Inflammatory macrophage treated with lipopolysaccharide for 1 hour (primary cell): Measurements from ENCODE around the gene GDF7.

Source experiments
- DNase-seq, 2 donors: peaks; one replicate each; pipeline ENCODE4 v3.0.0-alpha.2; 2020 to 2022

The GDF7 gene

DNA sequence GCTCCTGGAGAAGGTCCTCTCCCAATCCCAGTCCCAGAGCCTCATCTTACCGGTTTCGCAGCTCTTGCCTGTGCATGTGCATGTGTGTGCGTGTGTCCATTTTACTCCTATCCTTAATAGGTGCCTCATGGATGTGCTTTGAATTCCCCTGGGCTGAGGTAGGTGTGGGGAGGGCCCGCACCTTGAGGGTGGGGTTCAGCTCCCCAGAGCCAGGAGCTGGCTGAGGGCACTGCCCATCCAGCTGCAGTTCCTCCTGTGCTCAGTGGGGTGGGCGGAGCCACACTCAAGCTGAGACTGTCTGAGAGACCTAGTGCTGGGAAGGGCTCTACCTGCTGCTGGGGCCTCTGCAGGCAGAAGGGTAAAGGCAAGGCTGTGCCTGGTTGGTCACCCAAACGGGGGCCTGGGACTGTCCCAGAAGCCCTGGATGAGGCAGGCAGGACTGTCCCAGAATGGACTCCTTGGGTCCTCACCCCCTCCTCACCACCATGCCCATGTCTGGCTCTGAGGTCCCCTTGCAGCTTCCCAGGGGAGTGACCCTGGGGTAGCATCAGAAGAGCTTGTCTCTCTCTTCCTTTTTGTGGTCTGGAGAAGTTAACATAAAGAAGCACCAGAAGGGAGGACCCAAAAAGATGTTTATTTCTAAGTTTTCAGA, 8.9 kb downstream of the GDF7 start:
- DNase-seq: no peak

DNA sequence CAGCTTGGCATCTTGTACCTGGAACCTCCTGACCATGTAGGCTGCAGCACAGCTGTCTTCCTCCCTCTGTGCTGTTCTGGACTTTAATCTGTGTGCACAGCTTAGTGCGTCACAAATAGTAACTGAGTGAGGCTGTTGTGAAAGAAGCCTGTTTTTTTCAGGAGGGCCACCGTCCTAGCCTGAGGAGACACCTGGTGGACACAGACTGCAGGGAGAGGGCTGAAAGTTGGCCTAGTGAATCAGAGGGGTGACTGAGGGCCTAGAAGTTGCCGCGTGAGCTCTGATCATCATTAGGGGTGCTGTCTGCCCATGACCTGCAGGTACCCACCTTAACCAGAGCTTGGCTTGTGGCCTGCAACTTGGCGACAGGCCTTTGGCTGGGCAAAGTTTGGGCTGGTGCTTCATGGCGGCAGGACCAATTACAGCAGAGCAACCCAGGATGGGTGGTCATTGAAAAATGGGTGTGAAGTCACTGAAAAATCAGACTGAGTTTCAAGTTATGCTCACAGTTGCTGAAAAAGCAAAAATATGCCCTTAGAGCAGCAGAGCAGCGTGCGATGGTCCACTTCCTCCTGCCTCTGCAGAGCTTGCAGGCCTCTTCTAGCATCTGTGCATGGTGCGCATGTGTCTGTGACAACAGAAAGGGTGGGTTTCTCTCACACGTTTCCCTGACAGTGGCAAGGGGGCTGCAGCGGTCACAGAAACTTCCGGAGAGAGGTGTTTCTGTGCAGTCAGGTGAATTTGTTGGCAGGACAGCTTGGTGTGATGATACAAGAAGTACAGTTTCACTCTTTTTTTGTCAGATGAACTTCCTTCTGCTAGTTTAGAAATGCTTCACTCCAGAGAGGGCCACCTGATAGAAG, 9.6 kb downstream of the GDF7 start:
- DNase-seq: no peak

- DNase-seq: no peak
Measured at GRCh38 chr2:20677301-20678085, 10.5 kb downstream of the GDF7 start.

DNA sequence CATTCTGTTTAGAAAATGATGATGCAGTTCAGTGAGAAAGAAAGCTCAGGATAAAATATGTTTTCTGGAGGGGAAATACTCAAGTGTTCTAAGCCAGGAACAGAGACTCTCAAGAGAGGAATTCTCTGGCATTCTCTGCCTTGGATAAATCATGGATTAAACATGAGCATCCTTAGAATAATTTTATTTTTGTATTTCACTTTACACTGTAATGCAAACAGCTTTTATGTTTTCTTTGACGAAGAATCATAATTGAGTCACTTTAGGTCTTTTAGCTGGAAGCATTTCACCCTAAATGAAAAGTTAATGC, 11.1 kb downstream of the GDF7 start:
- DNase-seq: no peak

GRCh38 chr2:20678780-20679179, 11.8 kb downstream of the GDF7 start:
- DNase-seq: no peak

DNA sequence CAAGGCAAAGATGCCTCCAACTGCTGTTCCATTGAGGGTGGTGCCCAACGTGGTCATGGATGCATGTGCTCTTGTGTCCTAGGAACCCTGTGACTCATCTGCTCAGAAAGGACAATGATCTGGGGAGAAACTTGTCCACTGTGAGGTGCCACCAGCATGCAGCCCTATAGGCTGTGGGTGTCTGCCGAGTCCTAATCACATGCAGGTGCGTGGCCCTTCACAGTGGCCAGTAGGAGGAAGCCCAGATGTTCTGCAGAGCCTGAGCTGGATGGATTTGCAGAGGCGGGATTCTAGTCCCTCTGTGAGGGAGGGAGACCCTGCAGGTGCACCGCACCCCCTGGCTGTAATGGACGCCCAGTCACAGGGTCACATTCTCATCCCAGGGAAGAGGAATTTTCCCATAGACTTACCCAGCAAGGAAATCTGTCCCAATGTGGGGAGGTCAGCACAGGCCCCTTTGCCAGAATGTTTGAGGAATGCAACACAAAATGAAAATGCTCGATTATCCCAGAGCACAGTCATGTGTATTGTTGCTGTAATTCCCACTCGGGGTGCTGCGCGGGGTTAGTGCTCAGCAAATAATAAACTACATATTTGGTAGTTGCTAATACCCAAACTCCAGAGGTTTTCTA, 13.9 kb downstream of the GDF7 start:
- no peak for DNase-seq

DNA sequence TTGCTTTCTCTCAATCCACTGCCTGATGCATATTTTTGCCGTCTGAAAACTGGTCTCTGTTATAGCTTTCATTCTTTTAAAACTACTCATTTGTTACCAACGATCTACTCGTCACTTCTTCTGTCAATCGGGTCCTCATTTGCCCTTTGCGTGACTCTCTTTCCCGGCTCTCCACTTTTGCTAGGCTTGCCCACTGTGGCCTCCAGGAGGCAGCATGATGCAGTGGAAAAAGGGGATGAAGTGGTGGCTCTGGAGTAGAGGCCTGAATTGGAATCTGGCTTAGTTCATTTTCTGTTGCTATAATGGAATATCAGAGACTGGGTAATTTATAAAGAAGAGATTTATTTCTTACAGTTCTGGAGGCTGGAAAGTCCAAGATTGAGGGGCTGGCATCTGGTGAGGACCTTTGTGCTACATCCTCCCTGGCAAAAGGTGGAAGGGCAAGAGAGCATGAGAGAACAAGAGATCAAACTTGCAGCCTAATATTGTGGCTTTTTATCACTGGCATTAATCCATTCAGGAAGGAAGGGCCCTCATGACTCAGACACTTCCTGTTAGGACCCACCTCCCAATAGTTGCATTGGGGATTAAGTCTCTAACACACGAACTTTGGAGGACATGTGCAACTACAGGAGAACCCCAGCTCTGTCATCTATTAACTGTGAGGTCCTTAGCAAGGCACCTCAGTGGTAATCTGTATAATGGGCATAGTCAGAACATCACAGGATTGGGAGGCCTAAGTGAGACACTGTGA, 15.4 kb downstream of the GDF7 start:
- peak in 1 of 2 donors; percentile 15 for DNase-seq

DNA sequence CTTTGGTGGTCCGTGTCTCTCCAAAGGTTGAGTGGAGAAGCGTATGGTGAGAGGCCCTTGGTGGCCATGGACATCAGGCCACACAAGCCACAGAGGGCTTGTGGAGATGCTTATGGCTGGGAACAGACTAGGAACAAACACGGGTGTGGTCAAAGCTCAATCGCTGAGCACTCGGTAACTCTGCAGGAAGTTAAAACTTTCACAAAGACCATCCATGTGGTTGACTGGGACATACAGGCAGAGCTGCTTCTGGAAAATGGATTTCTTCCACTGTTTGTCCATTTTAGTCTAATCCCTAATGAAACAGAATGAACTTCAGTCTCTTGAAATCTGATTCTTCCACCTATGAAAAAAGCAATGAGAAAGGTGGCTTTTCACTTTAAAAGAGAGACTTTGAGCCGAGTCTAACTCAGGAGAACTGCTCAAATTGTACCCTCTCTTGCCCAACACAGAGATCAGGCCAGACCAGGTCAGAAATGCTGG, 17.7 kb downstream of the GDF7 start:
- no peak for DNase-seq

DNA sequence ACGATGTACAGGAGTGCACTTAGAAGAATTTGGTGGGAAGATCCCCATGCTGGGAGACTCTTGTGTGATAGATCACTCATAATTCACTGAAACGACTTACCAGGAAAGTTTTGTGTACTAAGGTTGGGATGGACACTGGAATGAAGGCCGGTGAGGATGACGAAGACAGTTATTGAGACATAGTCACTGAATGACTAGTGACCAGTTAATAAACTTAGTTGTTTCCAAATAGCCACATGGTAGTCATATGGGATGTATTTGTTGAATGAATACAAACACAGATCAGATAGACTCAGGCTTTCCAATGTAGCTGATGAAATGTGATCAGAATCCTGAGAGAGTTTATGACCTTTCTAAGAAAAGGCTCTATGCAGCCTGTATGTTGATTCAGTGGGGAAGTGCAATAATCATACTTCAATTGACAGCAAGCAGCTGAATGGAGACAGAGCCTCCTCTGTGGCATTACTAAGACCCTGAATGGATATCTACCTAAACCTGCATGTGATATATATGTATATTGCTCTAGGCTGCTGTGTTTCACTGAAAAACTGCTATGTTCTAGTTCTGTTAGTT, 20.4 kb downstream of the GDF7 start:
- no peak for DNase-seq

DNA sequence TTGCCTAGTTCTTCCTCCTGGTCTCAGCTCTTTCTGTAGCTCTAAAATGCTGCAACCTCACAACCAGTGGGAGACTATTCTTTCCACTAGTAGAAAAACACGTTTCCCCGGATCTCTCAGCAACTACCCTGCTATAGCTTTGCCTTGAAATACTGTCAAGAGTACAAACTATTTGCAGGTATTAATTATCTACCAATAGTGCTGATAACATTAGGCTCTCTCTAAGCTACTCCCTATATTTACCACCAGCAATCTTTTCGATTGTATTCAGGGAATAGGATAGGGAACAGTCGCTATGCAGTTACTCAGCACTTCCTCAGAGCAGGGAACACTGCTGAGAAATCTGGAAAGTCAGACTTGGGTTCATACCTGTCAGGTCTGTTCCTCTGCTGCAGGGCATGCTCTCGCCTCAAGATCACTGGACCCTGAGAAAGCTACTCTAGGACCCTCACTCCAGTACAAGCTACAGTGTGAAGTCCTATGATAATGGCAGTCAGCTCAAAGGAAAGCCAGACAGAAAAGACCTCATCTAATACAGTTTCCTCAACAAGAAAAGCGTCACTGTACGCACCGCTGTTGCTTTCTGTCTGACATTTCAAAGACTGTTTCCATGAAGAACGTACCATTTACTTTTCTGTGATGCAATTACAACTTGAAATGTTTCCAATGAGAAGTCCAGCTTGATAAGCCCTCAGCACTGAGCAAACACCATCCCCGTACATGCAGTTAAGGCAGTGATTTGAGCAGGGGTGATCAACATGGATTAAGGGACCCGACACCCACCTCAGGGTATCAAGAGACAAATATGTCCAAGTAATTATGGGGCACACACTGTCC, 22.7 kb downstream of the GDF7 start:
- no peak for DNase-seq

DNA sequence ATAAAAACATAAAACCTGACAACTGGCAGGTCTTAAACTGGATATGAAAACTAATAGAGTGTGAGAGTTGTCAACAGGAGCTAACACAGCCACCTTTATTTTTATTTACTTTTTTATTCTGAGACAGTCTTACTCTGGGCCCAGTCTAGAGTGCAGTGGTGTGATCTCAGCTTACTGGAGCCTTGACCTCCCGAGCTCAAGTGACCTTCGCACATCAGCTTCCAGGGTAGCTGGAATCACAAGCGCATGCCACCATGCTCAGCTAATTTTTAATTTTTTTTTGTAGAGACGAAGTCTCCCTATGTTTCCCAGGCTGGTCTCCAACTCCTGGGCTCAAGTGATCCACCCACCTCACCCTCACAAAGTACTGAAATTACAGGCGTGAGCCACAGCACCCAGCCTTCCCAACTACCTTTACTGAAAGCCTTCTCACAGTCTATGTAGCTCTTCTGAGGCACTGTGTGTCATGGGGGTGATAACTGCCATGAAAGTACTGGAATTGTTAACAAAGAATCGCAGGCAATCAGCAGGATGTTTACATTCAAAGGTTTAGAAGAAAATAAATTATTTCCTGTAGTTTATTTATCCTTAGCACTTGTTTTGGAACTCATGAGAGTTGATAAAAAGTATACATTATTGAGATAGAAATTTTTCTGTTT, 24.3 kb downstream of the GDF7 start:
- no peak for DNase-seq

GRCh38 chr2:20692081-20692480, 25.1 kb downstream of the GDF7 start:
- DNase-seq: no peak

DNA sequence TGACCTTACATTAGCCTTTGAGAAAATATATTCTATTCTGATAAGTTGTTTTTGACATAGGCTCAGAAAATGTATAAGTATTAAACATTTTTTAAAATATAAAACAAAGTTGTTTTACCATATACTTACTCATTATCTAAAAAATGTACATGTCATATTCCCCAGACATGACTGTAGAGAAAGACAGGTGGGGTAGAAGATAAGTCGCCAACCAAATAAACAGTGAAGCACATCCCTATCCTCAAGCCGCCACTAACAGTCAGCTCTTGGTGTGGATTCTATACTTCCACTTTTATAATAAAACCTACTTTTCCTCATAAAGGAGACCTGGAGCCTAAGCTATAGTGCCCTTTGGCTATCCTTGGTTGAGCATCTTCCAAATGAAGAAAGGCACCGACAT, 26.4 kb downstream of the GDF7 start:
- no peak for DNase-seq

- no peak for DNase-seq
Measured at GRCh38 chr2:20696366-20696765, 29.4 kb downstream of the GDF7 start.

GRCh38 chr2:20697322-20697934, 30.5 kb downstream of the GDF7 start:
- no peak for DNase-seq

DNA sequence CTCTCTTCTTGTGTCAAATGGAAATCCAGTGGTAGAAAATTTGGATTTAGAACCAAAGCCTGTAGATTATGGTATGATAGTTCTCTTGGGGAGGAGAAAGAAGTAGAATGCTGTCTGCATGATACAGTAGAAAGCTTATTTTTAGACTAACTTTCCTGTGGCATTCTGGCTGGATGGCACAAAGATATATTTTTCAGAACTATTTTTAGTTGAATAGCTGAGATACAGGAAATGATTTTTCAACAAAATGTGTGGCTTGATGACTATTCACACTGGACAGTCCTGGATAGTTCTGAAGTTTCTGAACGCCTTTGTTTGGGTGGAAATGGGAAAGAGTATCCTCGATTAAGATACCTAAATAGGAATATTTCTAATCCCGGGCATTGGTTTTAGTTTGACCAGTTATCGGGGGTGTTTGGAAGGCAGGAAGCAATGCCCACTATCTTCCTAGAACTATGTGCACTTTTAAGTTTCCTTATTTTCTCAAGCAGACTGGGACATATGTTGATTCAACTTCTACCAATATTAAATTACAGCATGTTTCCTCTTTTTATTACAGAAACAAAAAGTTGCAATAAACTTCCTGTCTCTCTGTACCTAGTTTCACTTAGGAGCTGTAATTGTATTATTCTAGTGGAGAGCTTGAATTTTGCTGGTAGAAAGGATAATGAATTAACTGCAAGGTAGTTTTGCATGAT, 32.1 kb downstream of the GDF7 start:
- peak; percentile 55 to 72 for DNase-seq

- DNase-seq: no peak
Measured at GRCh38 chr2:20702563-20702962, 35.6 kb downstream of the GDF7 start.

DNA sequence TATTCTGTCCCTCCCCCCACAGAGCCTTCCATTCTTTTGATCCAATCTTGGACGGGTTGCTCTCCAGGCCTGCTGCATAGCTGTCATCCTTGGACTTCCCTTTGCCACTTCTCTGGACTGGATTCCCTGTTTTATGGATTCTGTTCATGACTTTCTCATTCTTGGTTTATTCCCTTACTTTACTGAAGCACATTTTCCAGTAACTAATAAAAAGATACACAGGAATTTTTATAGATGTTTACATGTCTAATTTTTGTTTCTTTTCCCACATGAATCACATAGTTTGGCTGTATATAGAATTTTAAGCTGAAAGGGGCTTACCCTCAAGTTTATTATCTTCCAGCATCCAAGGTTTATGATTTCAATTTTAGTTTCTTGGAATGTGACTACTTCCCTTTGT, 37.9 kb downstream of the GDF7 start:
- no peak for DNase-seq

DNA sequence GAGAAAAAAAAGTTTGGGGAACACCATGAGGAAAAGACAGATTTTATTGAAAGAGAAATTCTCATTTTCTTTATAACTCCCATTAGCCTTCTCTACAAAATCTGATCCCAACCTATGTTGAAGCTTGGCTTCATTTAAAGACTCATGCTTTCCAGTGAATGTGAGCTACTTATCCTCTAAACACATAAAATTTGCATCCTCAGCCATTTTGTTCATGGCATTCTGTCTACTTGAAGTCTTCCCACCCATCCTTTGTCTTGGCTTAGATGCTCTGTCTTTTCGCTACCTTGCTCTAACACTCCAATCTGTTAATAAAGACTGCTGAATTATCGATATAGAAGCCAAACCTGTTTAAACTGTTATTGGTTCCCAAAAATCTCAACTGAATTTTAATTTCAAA, 39.3 kb downstream of the GDF7 start:
- no peak for DNase-seq

GRCh38 chr2:20706786-20707185, 39.8 kb downstream of the GDF7 start:
- no peak for DNase-seq
